ENCODE results near the gene TENM4. TPM values are rescaled to one million over a fixed set of nuclear protein-coding genes. Genes with fewer than 3 reads are reported as not detected.

The TENM4 gene
- total RNA-seq, 1 donor from 2014 or later = 50.7 TPM

- no peaks in the 10 kb centered on the region for H3K4me1 Mint-ChIP-seq (ENCODE audit: low read depth, unreplicated experiment)
- H3K27ac Mint-ChIP-seq (ENCODE audit: unreplicated experiment) = no peak overlapping the region
- no peak for TF ChIP-seq CTCF (IDR thresholded peaks at IDR 0.05; ENCODE audit: partially characterized antibody, unreplicated experiment)
- H3K27me3 Mint-ChIP-seq (ENCODE audit: unreplicated experiment) = peaks cover 11% of the 10 kb centered on the region
- peaks cover 37% of the 10 kb centered on the region for H3K36me3 Mint-ChIP-seq (ENCODE audit: unreplicated experiment)
- no peak overlapping the region for H3K4me3 Mint-ChIP-seq (ENCODE audit: unreplicated experiment)
- DNase-seq = no peak
- H3K9me3 Mint-ChIP-seq (ENCODE audit: unreplicated experiment) = peaks cover 21% of the 10 kb centered on the region
Measured at GRCh38 chr11:78878631-78879030, 562.2 kb downstream of the TENM4 start.

GRCh38 chr11:78876676-78877075, 564.2 kb downstream of the TENM4 start:
- H3K9me3 Mint-ChIP-seq (ENCODE audit: unreplicated experiment) = peaks cover 19% of the 10 kb centered on the region
- no peaks in the 10 kb centered on the region for H3K4me1 Mint-ChIP-seq (ENCODE audit: low read depth, unreplicated experiment)
- no peak for TF ChIP-seq CTCF (IDR thresholded peaks at IDR 0.05; ENCODE audit: partially characterized antibody, unreplicated experiment)
- no peak for DNase-seq
- peaks cover 30% of the 10 kb centered on the region for H3K36me3 Mint-ChIP-seq (ENCODE audit: unreplicated experiment)
- no peak overlapping the region for H3K4me3 Mint-ChIP-seq (ENCODE audit: unreplicated experiment)
- no peak overlapping the region for H3K27ac Mint-ChIP-seq (ENCODE audit: unreplicated experiment)
- peaks cover 7% of the 10 kb centered on the region for H3K27me3 Mint-ChIP-seq (ENCODE audit: unreplicated experiment)

GRCh38 chr11:78870655-78871054, 570.2 kb downstream of the TENM4 start:
- Mint-ChIP-seq H3K27me3 (ENCODE audit: unreplicated experiment) (no peaks in the 10 kb centered on the region), H3K27ac (ENCODE audit: unreplicated experiment) (no peak overlapping the region)

GRCh38 chr11:78869293-78869692, 571.5 kb downstream of the TENM4 start:
- Mint-ChIP-seq H3K36me3 (ENCODE audit: unreplicated experiment) (no peaks in the 10 kb centered on the region), H3K27ac (ENCODE audit: unreplicated experiment) (no peak overlapping the region), H3K4me3 (ENCODE audit: unreplicated experiment) (no peak overlapping the region), H3K4me1 (ENCODE audit: low read depth, unreplicated experiment) (peaks cover 4% of the 10 kb centered on the region), H3K27me3 (ENCODE audit: unreplicated experiment) (no peaks in the 10 kb centered on the region), H3K9me3 (ENCODE audit: unreplicated experiment) (no peaks in the 10 kb centered on the region)
- no peak for DNase-seq
- no peak for TF ChIP-seq CTCF (IDR thresholded peaks at IDR 0.05; ENCODE audit: partially characterized antibody, unreplicated experiment)

More at GRCh38 chr11:78870655-78871054, 570.2 kb downstream of the TENM4 start:
- Mint-ChIP-seq H3K4me1 (ENCODE audit: low read depth, unreplicated experiment) (peaks cover 4% of the 10 kb centered on the region), H3K9me3 (ENCODE audit: unreplicated experiment) (no peaks in the 10 kb centered on the region), H3K36me3 (ENCODE audit: unreplicated experiment) (no peaks in the 10 kb centered on the region), H3K4me3 (ENCODE audit: unreplicated experiment) (no peak overlapping the region)
- TF ChIP-seq CTCF (IDR thresholded peaks at IDR 0.05; ENCODE audit: partially characterized antibody, unreplicated experiment) = no peak
- no peak for DNase-seq

- no peak for DNase-seq
- no peak for TF ChIP-seq CTCF (IDR thresholded peaks at IDR 0.05; ENCODE audit: partially characterized antibody, unreplicated experiment)
- H3K36me3 Mint-ChIP-seq (ENCODE audit: unreplicated experiment) = no peaks in the 10 kb centered on the region
- H3K4me1 Mint-ChIP-seq (ENCODE audit: low read depth, unreplicated experiment) = peaks cover 4% of the 10 kb centered on the region
- no peaks in the 10 kb centered on the region for H3K9me3 Mint-ChIP-seq (ENCODE audit: unreplicated experiment)
- H3K27me3 Mint-ChIP-seq (ENCODE audit: unreplicated experiment) = no peaks in the 10 kb centered on the region
- H3K27ac Mint-ChIP-seq (ENCODE audit: unreplicated experiment) = no peak overlapping the region
- no peak overlapping the region for H3K4me3 Mint-ChIP-seq (ENCODE audit: unreplicated experiment)
Measured at GRCh38 chr11:78868563-78868962, 572.3 kb downstream of the TENM4 start.
